ENCODE data around the gene PCDHB12. TPM values are rescaled to one million over a fixed set of nuclear protein-coding genes. Genes with fewer than 3 reads are reported as not detected.

PCDHB12 gene
- total and polyA plus RNA-seq, 2 of the 13 experiments (the other 11 are each of a cell fraction or from before 2014, with no cell fraction given), result 0.03 to 0.04 TPM

GRCh38 chr5:141261238-141261546, 52.7 kb downstream of the PCDHB12 start:
- H3K4me1 ChIP-seq (ENCODE audit: insufficient read depth, low read length), result no peaks in the 10 kb centered on the region
- no peak overlapping the region for H3K4me3 ChIP-seq (replicated peaks in 1 of 3; ENCODE audit: insufficient read depth in 1 of 3, low read depth in 2 of 3, low read length in 3 of 3)
- H3K27me3 ChIP-seq (ENCODE audit: control insufficient read depth in 1 of 2, insufficient read depth in 2 of 2, low read length in 2 of 2), result no peaks in the 10 kb centered on the region; a peak in 1 of 5 replicates
- TF ChIP-seq ERF (CRISPR knock-in tag; IDR thresholded peaks at IDR 0.05) (no peak), ZNF337 (CRISPR knock-in tag; IDR thresholded peaks at IDR 0.05; ENCODE audit: borderline replicate concordance, low read depth) (no peak), ZNF430 (CRISPR knock-in tag; IDR thresholded peaks at IDR 0.05) (no peak), HNRNPK (IDR thresholded peaks at IDR 0.05; ENCODE audit: low read depth, low read length, poor library complexity, severe bottlenecking) (no peak), ZNF713 (CRISPR knock-in tag; IDR thresholded peaks at IDR 0.05) (no peak), CBX1 (IDR thresholded peaks at IDR 0.05; ENCODE audit: low read depth) (no peak), ZKSCAN5 (CRISPR knock-in tag; IDR thresholded peaks at IDR 0.05) (no peak), PAWR (CRISPR knock-in tag; IDR thresholded peaks at IDR 0.05; ENCODE audit: borderline replicate concordance) (no peak), ZNF225 (CRISPR knock-in tag; IDR thresholded peaks at IDR 0.05) (no peak), PHF20 (CRISPR knock-in tag; IDR thresholded peaks at IDR 0.05) (no peak), ISX (CRISPR knock-in tag; conservative IDR thresholded peaks at IDR 0.05) (no peak), ZNF274 (CRISPR knock-in tag; IDR thresholded peaks at IDR 0.05) (no peak)
- ATAC-seq (no peak), DNase-seq (ENCODE audit: low spot score) (no peak), FAIRE-seq (no peak)
- WGBS (ENCODE audit: low lambda C conversion rate), result 4% methylated on average over 1 of the region's 1 CpG
- H3K36me3 ChIP-seq (replicated peaks in 1 of 2; ENCODE audit: control insufficient read depth in 1 of 2, insufficient read depth in 2 of 2, low read length in 2 of 2), result no peaks in the 10 kb centered on the region
- no TSS peak for BruUV-seq (replicated peaks)
- no peak overlapping the region for H3K9ac ChIP-seq (ENCODE audit: insufficient read depth, low read depth, low read length)
- in situ Hi-C loops (cut with HindIII; ENCODE audit: extremely low pct_ligation_motif_present, low pct_unique_long_range_greater_than_20kb), result loop anchor here (25.0 kb wide), 1 partner anchor 499 kb away; no protein-coding TSS in a partner anchor
- H3K79me2 ChIP-seq (ENCODE audit: insufficient read depth, low read length), result no peaks in the 10 kb centered on the region
- intact Hi-C loops (cut with micrococcal nuclease; ENCODE audit: unreplicated experiment), result no loop called here
- H3K4me2 ChIP-seq (ENCODE audit: low read depth, low read length), result no peak overlapping the region
- H3K27ac ChIP-seq (ENCODE audit: extremely low read length, insufficient read depth, low read length), result no peak overlapping the region
- POLR2A ChIA-PET, result no interaction called here
- no peak overlapping the region for H2AFZ ChIP-seq (ENCODE audit: low read length)
- CTCF ChIA-PET (ENCODE audit: low intra/inter-chr PET ratio, low total read pairs), result no interaction called here
- peaks cover 95% of the 10 kb centered on the region for H3K9me3 ChIP-seq (ENCODE audit: low read length)
- no peaks in the 10 kb centered on the region for H4K20me1 ChIP-seq (ENCODE audit: insufficient read depth, low read length)

Other genes starting within 250 kb of the PCDHB12 start
Only the 30 nearest of the 37 such genes appear.
- not detected in 2 replicates for gene PCDHB1, start 157.3 kb upstream of the PCDHB12 start, total RNA-seq (2016; rRNA removed; fragmentation: Illumina TruSeq; extraction: Trizol)
- gene PCDHB1, start 157.3 kb upstream of the PCDHB12 start, polyA plus RNA-seq (2011; rRNA removed), result not detected in 2 replicates
- 3.6 and 7.1 TPM in 2 replicates for gene PCDHB2, start 114.1 kb upstream of the PCDHB12 start, total RNA-seq (2016; rRNA removed; fragmentation: Illumina TruSeq; extraction: Trizol)
- 7.5 and 8.1 TPM in 2 replicates for gene PCDHB2, start 114.1 kb upstream of the PCDHB12 start, polyA plus RNA-seq (2011; rRNA removed)
- gene PCDHB3, start 108.2 kb upstream of the PCDHB12 start, total RNA-seq (2016; rRNA removed; fragmentation: Illumina TruSeq; extraction: Trizol), result 0.27 and 0.29 TPM in 2 replicates
- gene PCDHB3, start 108.2 kb upstream of the PCDHB12 start, polyA plus RNA-seq (2011; rRNA removed), result 0.25 and 0.31 TPM in 2 replicates
- 0.13 TPM in 1 of 2 replicates, not detected in the other for gene PCDHB4, start 86.9 kb upstream of the PCDHB12 start, total RNA-seq (2016; rRNA removed; fragmentation: Illumina TruSeq; extraction: Trizol)
- gene PCDHB4, start 86.9 kb upstream of the PCDHB12 start, polyA plus RNA-seq (2011; rRNA removed), result 0.08 and 0.13 TPM in 2 replicates
- gene PCDHB5, start 73.5 kb upstream of the PCDHB12 start, total RNA-seq (2016; rRNA removed; fragmentation: Illumina TruSeq; extraction: Trizol), result 0.07 TPM in 1 of 2 replicates, not detected in the other
- gene PCDHB5, start 73.5 kb upstream of the PCDHB12 start, polyA plus RNA-seq (2011; rRNA removed), result 0.03 and 0.08 TPM in 2 replicates
- gene PCDHB6, start 58.7 kb upstream of the PCDHB12 start, total RNA-seq (2016; rRNA removed; fragmentation: Illumina TruSeq; extraction: Trizol), result 0.04 TPM in 1 of 2 replicates, not detected in the other
- gene PCDHB6, start 58.7 kb upstream of the PCDHB12 start, polyA plus RNA-seq (2011; rRNA removed), result 0.01 TPM in 1 of 2 replicates, not detected in the other
- 0.02 TPM in 1 of 2 replicates, not detected in the other for gene PCDHB7, start 36.1 kb upstream of the PCDHB12 start, total RNA-seq (2016; rRNA removed; fragmentation: Illumina TruSeq; extraction: Trizol)
- gene PCDHB7, start 36.1 kb upstream of the PCDHB12 start, polyA plus RNA-seq (2011; rRNA removed), result 0.03 TPM in 1 of 2 replicates, not detected in the other
- gene PCDHB8, start 30.9 kb upstream of the PCDHB12 start, total RNA-seq (2016; rRNA removed; fragmentation: Illumina TruSeq; extraction: Trizol), result 0.34 and 0.82 TPM in 2 replicates
- gene PCDHB8, start 30.9 kb upstream of the PCDHB12 start, polyA plus RNA-seq (2011; rRNA removed), result 0.26 and 0.33 TPM in 2 replicates
- 0.41 and 0.60 TPM in 2 replicates for gene PCDHB16, start 26.3 kb upstream of the PCDHB12 start, total RNA-seq (2016; rRNA removed; fragmentation: Illumina TruSeq; extraction: Trizol)
- 0.66 and 0.89 TPM in 2 replicates for gene PCDHB16, start 26.3 kb upstream of the PCDHB12 start, polyA plus RNA-seq (2011; rRNA removed)
- gene PCDHB9, start 21.6 kb upstream of the PCDHB12 start, total RNA-seq (2016; rRNA removed; fragmentation: Illumina TruSeq; extraction: Trizol), result 0.18 TPM in 1 of 2 replicates, not detected in the other
- gene PCDHB9, start 21.6 kb upstream of the PCDHB12 start, polyA plus RNA-seq (2011; rRNA removed), result 0.17 and 0.33 TPM in 2 replicates
- gene PCDHB10, start 16.4 kb upstream of the PCDHB12 start, total RNA-seq (2016; rRNA removed; fragmentation: Illumina TruSeq; extraction: Trizol), result not detected in 2 replicates
- gene PCDHB10, start 16.4 kb upstream of the PCDHB12 start, polyA plus RNA-seq (2011; rRNA removed), result 0.05 and 0.09 TPM in 2 replicates
- 0.07 TPM in 1 of 2 replicates, not detected in the other for gene PCDHB11, start 9.1 kb upstream of the PCDHB12 start, total RNA-seq (2016; rRNA removed; fragmentation: Illumina TruSeq; extraction: Trizol)
- gene PCDHB11, start 9.1 kb upstream of the PCDHB12 start, polyA plus RNA-seq (2011; rRNA removed), result not detected in 2 replicates
- 0.52 and 0.80 TPM in 2 replicates for gene PCDHB13, start 5.2 kb downstream of the PCDHB12 start, total RNA-seq (2016; rRNA removed; fragmentation: Illumina TruSeq; extraction: Trizol)
- gene PCDHB13, start 5.2 kb downstream of the PCDHB12 start, polyA plus RNA-seq (2011; rRNA removed), result 0.57 and 0.63 TPM in 2 replicates
- gene PCDHB14, start 14.6 kb downstream of the PCDHB12 start, total RNA-seq (2016; rRNA removed; fragmentation: Illumina TruSeq; extraction: Trizol), result 0.32 and 0.40 TPM in 2 replicates
- gene PCDHB14, start 14.6 kb downstream of the PCDHB12 start, polyA plus RNA-seq (2011; rRNA removed), result 0.37 and 0.73 TPM in 2 replicates
- 0.22 and 0.27 TPM in 2 replicates for gene PCDHB15, start 36.7 kb downstream of the PCDHB12 start, total RNA-seq (2016; rRNA removed; fragmentation: Illumina TruSeq; extraction: Trizol)
- 0.26 and 0.48 TPM in 2 replicates for gene PCDHB15, start 36.7 kb downstream of the PCDHB12 start, polyA plus RNA-seq (2011; rRNA removed)
- 0.13 TPM in 1 of 2 replicates, not detected in the other for gene SLC25A2, start 95.3 kb downstream of the PCDHB12 start, total RNA-seq (2016; rRNA removed; fragmentation: Illumina TruSeq; extraction: Trizol)
- not detected in 2 replicates for gene SLC25A2, start 95.3 kb downstream of the PCDHB12 start, polyA plus RNA-seq (2011; rRNA removed)
- 61.5 and 96.6 TPM in 2 replicates for gene TAF7, start 112.1 kb downstream of the PCDHB12 start, total RNA-seq (2016; rRNA removed; fragmentation: Illumina TruSeq; extraction: Trizol)
- 36.5 and 41.6 TPM in 2 replicates for gene TAF7, start 112.1 kb downstream of the PCDHB12 start, polyA plus RNA-seq (2011; rRNA removed)
- gene PCDHGA1, start 121.8 kb downstream of the PCDHB12 start, total RNA-seq (2016; rRNA removed; fragmentation: Illumina TruSeq; extraction: Trizol), result 0.04 and 0.31 TPM in 2 replicates
- 0.40 TPM in 2 replicates for gene PCDHGA1, start 121.8 kb downstream of the PCDHB12 start, polyA plus RNA-seq (2011; rRNA removed)
- gene PCDHGA2, start 130.0 kb downstream of the PCDHB12 start, total RNA-seq (2016; rRNA removed; fragmentation: Illumina TruSeq; extraction: Trizol), result 0.04 TPM in 1 of 2 replicates, not detected in the other
- gene PCDHGA2, start 130.0 kb downstream of the PCDHB12 start, polyA plus RNA-seq (2011; rRNA removed), result 0.09 and 0.11 TPM in 2 replicates
- not detected in 2 replicates for gene PCDHGA3, start 135.1 kb downstream of the PCDHB12 start, total RNA-seq (2016; rRNA removed; fragmentation: Illumina TruSeq; extraction: Trizol)
- gene PCDHGA3, start 135.1 kb downstream of the PCDHB12 start, polyA plus RNA-seq (2011; rRNA removed), result 0.03 and 0.05 TPM in 2 replicates
- gene PCDHGB1, start 141.4 kb downstream of the PCDHB12 start, total RNA-seq (2016; rRNA removed; fragmentation: Illumina TruSeq; extraction: Trizol), result 0.95 and 2.6 TPM in 2 replicates
- 0.95 and 1.0 TPM in 2 replicates for gene PCDHGB1, start 141.4 kb downstream of the PCDHB12 start, polyA plus RNA-seq (2011; rRNA removed)
- 0.15 and 0.58 TPM in 2 replicates for gene PCDHGA4, start 146.3 kb downstream of the PCDHB12 start, total RNA-seq (2016; rRNA removed; fragmentation: Illumina TruSeq; extraction: Trizol)
- 0.39 and 0.49 TPM in 2 replicates for gene PCDHGA4, start 146.3 kb downstream of the PCDHB12 start, polyA plus RNA-seq (2011; rRNA removed)
- gene PCDHGB2, start 151.3 kb downstream of the PCDHB12 start, total RNA-seq (2016; rRNA removed; fragmentation: Illumina TruSeq; extraction: Trizol), result 0.64 and 0.77 TPM in 2 replicates
- 0.80 and 0.82 TPM in 2 replicates for gene PCDHGB2, start 151.3 kb downstream of the PCDHB12 start, polyA plus RNA-seq (2011; rRNA removed)
- 0.11 and 0.27 TPM in 2 replicates for gene PCDHGA5, start 155.4 kb downstream of the PCDHB12 start, total RNA-seq (2016; rRNA removed; fragmentation: Illumina TruSeq; extraction: Trizol)
- 0.32 and 0.40 TPM in 2 replicates for gene PCDHGA5, start 155.4 kb downstream of the PCDHB12 start, polyA plus RNA-seq (2011; rRNA removed)
- 0.13 and 0.40 TPM in 2 replicates for gene PCDHGB3, start 161.5 kb downstream of the PCDHB12 start, total RNA-seq (2016; rRNA removed; fragmentation: Illumina TruSeq; extraction: Trizol)
- 0.44 and 0.67 TPM in 2 replicates for gene PCDHGB3, start 161.5 kb downstream of the PCDHB12 start, polyA plus RNA-seq (2011; rRNA removed)
- gene PCDHGA6, start 165.2 kb downstream of the PCDHB12 start, total RNA-seq (2016; rRNA removed; fragmentation: Illumina TruSeq; extraction: Trizol), result 0.13 and 0.33 TPM in 2 replicates
- gene PCDHGA6, start 165.2 kb downstream of the PCDHB12 start, polyA plus RNA-seq (2011; rRNA removed), result 0.51 and 0.54 TPM in 2 replicates
- 0.17 and 0.31 TPM in 2 replicates for gene PCDHGA7, start 174.0 kb downstream of the PCDHB12 start, total RNA-seq (2016; rRNA removed; fragmentation: Illumina TruSeq; extraction: Trizol)
- 0.11 and 0.13 TPM in 2 replicates for gene PCDHGA7, start 174.0 kb downstream of the PCDHB12 start, polyA plus RNA-seq (2011; rRNA removed)
- 1.7 and 3.3 TPM in 2 replicates for gene PCDHGB4, start 179.0 kb downstream of the PCDHB12 start, total RNA-seq (2016; rRNA removed; fragmentation: Illumina TruSeq; extraction: Trizol)
- 1.7 and 2.1 TPM in 2 replicates for gene PCDHGB4, start 179.0 kb downstream of the PCDHB12 start, polyA plus RNA-seq (2011; rRNA removed)
- gene PCDHGA8, start 183.9 kb downstream of the PCDHB12 start, total RNA-seq (2016; rRNA removed; fragmentation: Illumina TruSeq; extraction: Trizol), result 0.08 and 0.29 TPM in 2 replicates
- 0.04 and 0.05 TPM in 2 replicates for gene PCDHGA8, start 183.9 kb downstream of the PCDHB12 start, polyA plus RNA-seq (2011; rRNA removed)
- gene PCDHGB5, start 189.2 kb downstream of the PCDHB12 start, total RNA-seq (2016; rRNA removed; fragmentation: Illumina TruSeq; extraction: Trizol), result 0.44 TPM in 1 of 2 replicates, not detected in the other
- gene PCDHGB5, start 189.2 kb downstream of the PCDHB12 start, polyA plus RNA-seq (2011; rRNA removed), result 0.08 and 0.13 TPM in 2 replicates